H9 (cell line): Measurements from ENCODE around the gene CREB5. TPM values are rescaled to one million over a fixed set of nuclear protein-coding genes. Genes with fewer than 3 reads are reported as not detected.

Experiments used
- DNase-seq: peaks from one replicate; pipeline ENCODE4 v3.0.0-alpha.2; 2017
- H2AFZ ChIP-seq: one replicate; pipeline ENCODE4 v1.6.1; 2013; ENCODE audit warnings: mild to moderate bottlenecking, low read length, control low read depth, moderate library complexity
- H2AK5ac ChIP-seq: 2 replicates; pipeline ENCODE4 v1.6.1; 2013; ENCODE audit warnings: low read length, control low read depth, mixed read lengths; ENCODE audit not compliant: insufficient read length
- H2BK120ac ChIP-seq: one replicate; pipeline ENCODE4 v1.6.1; 2013; ENCODE audit warnings: low read depth, mild to moderate bottlenecking, low read length, control low read depth, inconsistent platforms; ENCODE audit not compliant: poor library complexity, severe bottlenecking
- H2BK12ac ChIP-seq: 2 replicates; pipeline ENCODE4 v1.6.1; 2013; ENCODE audit warnings: low read length, control low read depth, mixed read lengths, low read depth; ENCODE audit not compliant: insufficient read length
- H2BK15ac ChIP-seq: 2 replicates; pipeline ENCODE4 v1.6.1; 2013; ENCODE audit warnings: low read depth, low read length, control low read depth
- H2BK20ac ChIP-seq: one replicate; pipeline ENCODE4 v1.6.1; 2013; ENCODE audit warnings: low read depth, mild to moderate bottlenecking, low read length, control low read depth, inconsistent platforms; ENCODE audit not compliant: poor library complexity, severe bottlenecking
- H2BK5ac ChIP-seq: 2 replicates; pipeline ENCODE4 v1.6.1; 2013; ENCODE audit warnings: low read length, control low read depth, mixed read lengths; ENCODE audit not compliant: insufficient read length
- H3K14ac ChIP-seq: 2 replicates; pipeline ENCODE4 v1.6.1; 2013; ENCODE audit warnings: low read length, control low read depth; ENCODE audit not compliant: insufficient read depth
- H3K18ac ChIP-seq: 2 replicates; pipeline ENCODE4 v1.6.1; 2013; ENCODE audit warnings: low read depth, mild to moderate bottlenecking, mixed read lengths, low read length, control low read depth; ENCODE audit not compliant: insufficient read length
- H3K23ac ChIP-seq: 2 replicates; pipeline ENCODE4 v1.6.1; 2013; ENCODE audit warnings: low read length, control low read depth, mixed read lengths, low read depth; ENCODE audit not compliant: insufficient read length
- H3K23me2 ChIP-seq: 2 replicates; pipeline ENCODE4 v1.6.1; 2013; ENCODE audit warnings: low read depth, mild to moderate bottlenecking, mixed read lengths, low read length, control low read depth; ENCODE audit not compliant: insufficient read length, poor library complexity, severe bottlenecking
- H3K27ac ChIP-seq: 2 replicates; pipeline ENCODE4 v1.5.1; 2013; ENCODE audit warnings: low read length, control low read depth, mixed read lengths, low read depth; ENCODE audit not compliant: insufficient read length
- H3K27me3 ChIP-seq: 2 replicates; pipeline ENCODE4 v1.6.1; 2013; ENCODE audit warnings: low read length, control low read depth, inconsistent platforms; ENCODE audit not compliant: insufficient read depth
- H3K4ac ChIP-seq: 2 replicates; pipeline ENCODE4 v1.6.1; 2013; ENCODE audit warnings: low read depth, mild to moderate bottlenecking, control low read depth, inconsistent platforms, low read length, moderate library complexity
- H3K4me1 ChIP-seq: 2 replicates; pipeline ENCODE4 v1.6.1; 2013; ENCODE audit warnings: low read length, control low read depth, inconsistent platforms; ENCODE audit not compliant: insufficient read depth
- H3K4me2 ChIP-seq: 2 replicates; pipeline ENCODE4 v1.6.1; 2013; ENCODE audit warnings: low read length, control low read depth, mixed read lengths; ENCODE audit not compliant: insufficient read length, insufficient read depth
- H3K56ac ChIP-seq: 2 replicates; pipeline ENCODE4 v1.6.1; 2013; ENCODE audit warnings: low read depth, mild to moderate bottlenecking, mixed read lengths, low read length, control low read depth; ENCODE audit not compliant: insufficient read length
- H3K79me1 ChIP-seq: 2 replicates; pipeline ENCODE4 v1.6.1; 2013; ENCODE audit warnings: low read depth, mild to moderate bottlenecking, moderate library complexity, low read length, control low read depth, inconsistent platforms; ENCODE audit not compliant: insufficient read depth, poor library complexity, severe bottlenecking
- H3K79me2 ChIP-seq: 2 replicates; pipeline ENCODE4 v1.6.1; 2013; ENCODE audit warnings: low read length, control low read depth, inconsistent platforms; ENCODE audit not compliant: insufficient read depth
- H3K9ac ChIP-seq: 2 replicates; pipeline ENCODE4 v1.6.1; 2013; ENCODE audit warnings: low read length, control low read depth, mixed read lengths; ENCODE audit not compliant: insufficient read length; ENCODE audit errors: extremely low read depth
- H3K9me3 ChIP-seq: one replicate; pipeline ENCODE4 v1.6.1; 2013; ENCODE audit warnings: low read depth, low read length, inconsistent platforms; ENCODE audit not compliant: control insufficient read depth
- H3T11ph ChIP-seq: one replicate; pipeline ENCODE4 v1.6.1; 2013; ENCODE audit warnings: mild to moderate bottlenecking, low read length, control low read depth, inconsistent platforms
- H4K20me1 ChIP-seq: one replicate; pipeline ENCODE4 v1.6.1; 2013; ENCODE audit not compliant: control insufficient read depth, insufficient read length, insufficient read depth
- H4K5ac ChIP-seq: 2 replicates; pipeline ENCODE4 v1.6.1; 2013; ENCODE audit warnings: low read depth, mild to moderate bottlenecking, mixed read lengths, low read length, control low read depth; ENCODE audit not compliant: insufficient read length
- H4K8ac ChIP-seq: replicated peaks from 2 replicates; pipeline ENCODE4 v1.6.1; 2013; ENCODE audit warnings: low read length, control low read depth, mixed read lengths, low read depth; ENCODE audit not compliant: insufficient read length
- H4K91ac ChIP-seq: 2 replicates; pipeline ENCODE4 v1.6.1; 2013; ENCODE audit warnings: low read depth, mild to moderate bottlenecking, moderate library complexity, mixed read lengths, low read length, control low read depth; ENCODE audit not compliant: insufficient read length
- H3K27ac Mint-ChIP-seq, 3 experiments: 2 replicates in 2 of 3; 3 replicates in 1 of 3; pipeline ENCODE4 v1.8.0; 2020 to 2021; ENCODE audit warnings: mixed read lengths in 3 of 3, mild to moderate bottlenecking in 1 of 3, moderate library complexity in 1 of 3
- H3K27me3 Mint-ChIP-seq: 2 replicates; pipeline ENCODE4 v1.8.0; 2021; ENCODE audit warnings: low read depth, mild to moderate bottlenecking, moderate library complexity, mixed read lengths
- H3K36me3 Mint-ChIP-seq, 3 experiments: 2 replicates in 2 of 3; 3 replicates in 1 of 3; pipeline ENCODE4 v1.8.0; 2020 to 2021; ENCODE audit warnings: low read depth in 3 of 3, mixed read lengths in 3 of 3; ENCODE audit not compliant: insufficient read depth in 1 of 3
- H3K4me1 Mint-ChIP-seq, 2 experiments: 2 replicates each; pipeline ENCODE4 v1.8.0; 2020; ENCODE audit warnings: mixed read lengths in 2 of 2
- H3K4me3 Mint-ChIP-seq, 2 experiments: 2 replicates in 1 of 2; 3 replicates in 1 of 2; pipeline ENCODE4 v1.8.0; 2020 to 2021; ENCODE audit warnings: mild to moderate bottlenecking in 2 of 2, mixed read lengths in 2 of 2, moderate library complexity in 1 of 2
- H3K9me3 Mint-ChIP-seq, 2 experiments: 2 replicates in 1 of 2; 3 replicates in 1 of 2; pipeline ENCODE4 v1.8.0; 2020; ENCODE audit warnings: mild to moderate bottlenecking in 2 of 2, mixed read lengths in 2 of 2, moderate library complexity in 1 of 2
- CTCF ChIP-seq: fragments of 200-600 bp; sonication (generic); conservative IDR thresholded peaks from 3 replicates; pipeline ENCODE4 v1.8.0; 2021; ENCODE audit warnings: antibody characterized with exemption, mild to moderate bottlenecking
- WGBS: extraction: QIAGEN DNeasy Blood & Tissue Kit; methylation state at CpG from one replicate; pipeline ENCODE4 v1.1.7; 2013; ENCODE audit warnings: missing lambda C conversion rate, low lambda C conversion rate, mixed read lengths; ENCODE audit not compliant: insufficient read length; ENCODE audit errors: extremely low coverage; 5-methylcytosine and 5-hydroxymethylcytosine counted together
- total RNA-seq: library from RNA; stranded (reverse); gene quantifications from 2 replicates; pipeline ENCODE4 v1.2.1, GENCODE V29; 2021

Gene CREB5
- total RNA-seq, 1 experiment from 2014 or later, result 4.0 TPM

DNA sequence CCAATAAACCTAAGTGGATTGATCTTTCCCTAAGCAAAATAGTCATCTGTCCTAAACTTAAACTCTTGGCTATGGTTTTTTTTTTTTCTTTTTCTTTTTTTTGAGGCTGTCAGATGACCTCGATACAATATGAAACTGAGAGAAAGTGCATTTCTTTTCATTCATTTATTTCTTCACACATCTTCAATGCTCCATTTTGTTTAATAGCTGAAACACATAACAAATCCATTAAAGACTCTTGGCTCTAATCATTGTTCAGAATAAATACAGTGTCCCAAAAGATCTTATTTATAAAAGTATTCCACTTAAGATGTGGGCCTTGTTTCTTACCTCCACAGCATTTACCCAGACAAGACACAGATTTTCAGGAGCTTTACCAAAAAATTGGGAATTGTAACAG, 350.3 kb downstream of the CREB5 start:
- Histone ChIP-seq H3T11ph (no peak overlapping the region), H3K79me2 (0 out of 2 replicates have a peak, but pooled peaks cover 2% of the 10 kb centered on the region), H4K8ac (no peak overlapping the region), H2BK5ac (no peak overlapping the region), H3K27me3 (no peaks in the 10 kb centered on the region), H2BK20ac (no peak overlapping the region), H2BK12ac (no peak overlapping the region), H2BK120ac (no peak overlapping the region), H4K20me1 (no peaks in the 10 kb centered on the region), H3K56ac (no peak overlapping the region), H3K14ac (no peak overlapping the region), H2AK5ac (no peak overlapping the region), H2AFZ (no peak overlapping the region), H2BK15ac (no peak overlapping the region), H3K23ac (no peak overlapping the region), H3K4me2 (no peak overlapping the region), H3K23me2 (no peaks in the 10 kb centered on the region), H4K91ac (no peak overlapping the region), H3K9me3 (no peaks in the 10 kb centered on the region), H3K79me1 (no peaks in the 10 kb centered on the region), H3K4me1 (no peaks in the 10 kb centered on the region), H4K5ac (no peak overlapping the region), H3K9ac (no peak overlapping the region), H3K27ac (no peak overlapping the region), H3K4ac (no peak overlapping the region), H3K18ac (no peak overlapping the region)
- Mint-ChIP-seq H3K4me3 (no peak overlapping the region), H3K9me3 (no peaks in the 10 kb centered on the region), H3K4me1 (peaks cover 7 to 10% of the 10 kb centered on the region in 2 experiments), H3K27me3 (no peaks in the 10 kb centered on the region), H3K27ac (no peak overlapping the region), H3K36me3 (no peaks in the 10 kb centered on the region)
- no CpG with 5 or more reads among the region's 1 CpG for WGBS
- no peak for TF ChIP-seq CTCF
- no peak for DNase-seq
